ENCODE data around the gene DPCD.

DNA sequence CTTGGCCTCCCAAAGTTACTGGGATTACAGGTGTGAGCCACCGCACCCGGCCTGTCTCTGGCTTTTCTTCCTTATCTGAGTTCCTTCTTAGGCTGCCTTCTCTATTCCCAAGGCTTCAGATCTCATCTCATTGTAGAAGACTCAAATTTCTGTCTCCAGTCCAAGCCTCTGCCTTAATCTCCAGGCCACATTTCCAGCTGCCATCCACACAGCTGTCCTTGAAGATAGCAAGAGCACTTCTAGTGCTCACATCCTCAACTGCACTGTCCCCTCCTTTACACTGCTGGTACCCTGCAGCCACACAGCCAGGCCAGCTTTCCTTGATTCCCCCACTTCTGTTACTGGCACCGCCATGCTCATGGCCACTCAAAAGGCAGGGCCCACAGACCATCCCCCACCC is 35.7 kb upstream of the DPCD start:
- TF ChIP-seq, protein P1, sequence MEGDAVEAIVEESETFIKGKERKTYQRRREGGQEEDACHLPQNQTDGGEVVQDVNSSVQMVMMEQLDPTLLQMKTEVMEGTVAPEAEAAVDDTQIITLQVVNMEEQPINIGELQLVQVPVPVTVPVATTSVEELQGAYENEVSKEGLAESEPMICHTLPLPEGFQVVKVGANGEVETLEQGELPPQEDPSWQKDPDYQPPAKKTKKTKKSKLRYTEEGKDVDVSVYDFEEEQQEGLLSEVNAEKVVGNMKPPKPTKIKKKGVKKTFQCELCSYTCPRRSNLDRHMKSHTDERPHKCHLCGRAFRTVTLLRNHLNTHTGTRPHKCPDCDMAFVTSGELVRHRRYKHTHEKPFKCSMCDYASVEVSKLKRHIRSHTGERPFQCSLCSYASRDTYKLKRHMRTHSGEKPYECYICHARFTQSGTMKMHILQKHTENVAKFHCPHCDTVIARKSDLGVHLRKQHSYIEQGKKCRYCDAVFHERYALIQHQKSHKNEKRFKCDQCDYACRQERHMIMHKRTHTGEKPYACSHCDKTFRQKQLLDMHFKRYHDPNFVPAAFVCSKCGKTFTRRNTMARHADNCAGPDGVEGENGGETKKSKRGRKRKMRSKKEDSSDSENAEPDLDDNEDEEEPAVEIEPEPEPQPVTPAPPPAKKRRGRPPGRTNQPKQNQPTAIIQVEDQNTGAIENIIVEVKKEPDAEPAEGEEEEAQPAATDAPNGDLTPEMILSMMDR (IDR thresholded peaks at IDR 0.05), result no peak
- TF ChIP-seq POLR2A (IDR thresholded peaks at IDR 0.05), result no peak
- TF ChIP-seq POLR2AphosphoS5 (IDR thresholded peaks at IDR 0.05), result no peak

All from breast epithelium (tissue), 3 donors.